AG10803 (cell line): ENCODE results near the gene DIPK1C.

Source experiments
- DNase-seq: peaks from one replicate; pipeline ENCODE4 v3.0.0; 2010; ENCODE audit warnings: low read depth
- H3K4me3 ChIP-seq: 2 replicates; pipeline ENCODE4 v1.5.1; 2011; ENCODE audit warnings: mild to moderate bottlenecking, low read length, control low read depth
- CTCF ChIP-seq: conservative IDR thresholded peaks from 2 replicates; pipeline ENCODE4 v1.5.1; 2011; ENCODE audit warnings: mild to moderate bottlenecking, low read length, control low read depth, inconsistent platforms

The DIPK1C gene

GRCh38 chr18:74390900-74391299 lies 66.2 kb downstream of the DIPK1C start:
- DNase-seq, result no peak
- TF ChIP-seq CTCF, result no peak
- H3K4me3 ChIP-seq, result no peak overlapping the region

- H3K4me3 ChIP-seq, result no peak overlapping the region
- TF ChIP-seq CTCF, result no peak
- DNase-seq, result no peak
Observed at GRCh38 chr18:74389991-74390390, 67.1 kb downstream of the DIPK1C start.

GRCh38 chr18:74389171-74389927 lies 67.8 kb downstream of the DIPK1C start:
- TF ChIP-seq CTCF, result no peak
- no peak overlapping the region for H3K4me3 ChIP-seq
- DNase-seq, result no peak

GRCh38 chr18:74388227-74388626 lies 68.9 kb downstream of the DIPK1C start:
- TF ChIP-seq CTCF, result no peak
- no peak for DNase-seq

GRCh38 chr18:74387383-74387782 lies 69.7 kb downstream of the DIPK1C start:
- H3K4me3 ChIP-seq, result no peak overlapping the region
- no peak for TF ChIP-seq CTCF
- peak; percentile 21 for DNase-seq

More at GRCh38 chr18:74388227-74388626, 68.9 kb downstream of the DIPK1C start:
- no peak overlapping the region for H3K4me3 ChIP-seq
